ENCODE data around the gene CLDND2. TPM values are rescaled to one million over a fixed set of nuclear protein-coding genes. Genes with fewer than 3 reads are reported as not detected.

The CLDND2 gene
- polyA plus RNA-seq, 1 experiment = not detected

DNA sequence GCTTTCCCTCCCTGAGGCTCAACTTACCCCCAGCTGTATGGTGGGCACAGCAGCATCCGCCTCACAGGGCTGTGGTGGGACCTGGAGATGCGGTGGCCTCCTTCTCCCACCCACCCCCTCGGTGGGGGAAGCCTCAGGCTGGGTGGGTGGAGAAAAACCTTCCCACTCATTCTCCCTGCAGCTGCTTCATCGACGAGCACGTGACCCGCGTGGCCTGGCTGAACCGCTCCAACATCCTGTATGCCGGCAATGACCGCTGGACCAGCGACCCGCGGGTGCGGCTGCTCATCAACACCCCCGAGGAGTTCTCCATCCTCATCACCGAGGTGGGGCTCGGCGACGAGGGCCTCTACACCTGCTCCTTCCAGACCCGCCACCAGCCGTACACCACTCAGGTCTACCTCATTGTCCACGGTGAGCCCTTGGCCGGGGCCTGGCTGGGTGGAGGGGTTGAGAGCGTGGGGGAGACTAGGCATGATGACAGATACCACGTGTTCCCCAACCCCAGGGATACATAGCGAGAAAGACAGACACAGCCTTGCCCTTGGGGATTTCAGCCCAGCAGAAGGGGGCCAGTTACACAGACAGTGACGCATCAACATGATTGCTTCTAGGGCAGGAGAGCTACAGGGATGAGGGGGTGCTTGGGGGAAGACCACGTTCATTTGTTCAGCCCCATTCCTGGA is 45.2 kb downstream of the CLDND2 start:
- H3K27me3 ChIP-seq (ENCODE audit: control insufficient read depth, insufficient read depth, low read length) = peaks cover 13% of the 10 kb centered on the region
- H3K9me3 ChIP-seq (ENCODE audit: control insufficient read depth, insufficient read depth, low read length) = peaks cover 2% of the 10 kb centered on the region; the same call in 1 of the 2 replicates
- ChIA-PET POLR2A (no interaction called here), CTCF (no interaction called here)
- TF ChIP-seq, protein P1, sequence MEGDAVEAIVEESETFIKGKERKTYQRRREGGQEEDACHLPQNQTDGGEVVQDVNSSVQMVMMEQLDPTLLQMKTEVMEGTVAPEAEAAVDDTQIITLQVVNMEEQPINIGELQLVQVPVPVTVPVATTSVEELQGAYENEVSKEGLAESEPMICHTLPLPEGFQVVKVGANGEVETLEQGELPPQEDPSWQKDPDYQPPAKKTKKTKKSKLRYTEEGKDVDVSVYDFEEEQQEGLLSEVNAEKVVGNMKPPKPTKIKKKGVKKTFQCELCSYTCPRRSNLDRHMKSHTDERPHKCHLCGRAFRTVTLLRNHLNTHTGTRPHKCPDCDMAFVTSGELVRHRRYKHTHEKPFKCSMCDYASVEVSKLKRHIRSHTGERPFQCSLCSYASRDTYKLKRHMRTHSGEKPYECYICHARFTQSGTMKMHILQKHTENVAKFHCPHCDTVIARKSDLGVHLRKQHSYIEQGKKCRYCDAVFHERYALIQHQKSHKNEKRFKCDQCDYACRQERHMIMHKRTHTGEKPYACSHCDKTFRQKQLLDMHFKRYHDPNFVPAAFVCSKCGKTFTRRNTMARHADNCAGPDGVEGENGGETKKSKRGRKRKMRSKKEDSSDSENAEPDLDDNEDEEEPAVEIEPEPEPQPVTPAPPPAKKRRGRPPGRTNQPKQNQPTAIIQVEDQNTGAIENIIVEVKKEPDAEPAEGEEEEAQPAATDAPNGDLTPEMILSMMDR (IDR thresholded peaks at IDR 0.05; ENCODE audit: low read depth, low read length) = no peak
- DNase-seq (ENCODE audit: low read depth, low spot score) = no peak
- no peak overlapping the region for H3K27ac ChIP-seq (ENCODE audit: low read depth, low read length)
- no peak overlapping the region for H3K4me3 ChIP-seq (ENCODE audit: low read depth, low read length)

DNA sequence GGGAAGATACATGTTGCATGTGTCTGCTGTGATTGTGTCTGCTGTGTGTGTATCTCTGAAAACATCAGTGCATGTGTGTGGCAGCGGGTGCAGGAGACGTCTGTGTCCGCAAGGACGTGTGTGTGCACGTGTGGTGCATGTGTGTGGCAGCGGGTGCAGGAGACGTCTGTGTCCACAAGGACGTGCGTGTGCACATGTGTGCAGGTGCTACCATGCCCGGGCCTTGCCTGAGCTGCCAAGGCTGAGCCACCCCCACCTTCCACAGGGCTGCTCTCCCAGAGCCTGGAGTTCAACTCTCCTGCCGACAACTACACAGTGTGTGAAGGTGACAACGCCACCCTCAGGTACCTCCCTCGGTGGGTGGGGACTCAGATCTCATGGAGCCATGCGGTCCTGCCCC is 47.0 kb downstream of the CLDND2 start:
- Histone ChIP-seq H3K9me3 (ENCODE audit: control insufficient read depth, insufficient read depth, low read length) (no peaks in the 10 kb centered on the region; the same call in 1 of the 2 replicates), H3K27ac (ENCODE audit: low read depth, low read length) (no peak overlapping the region), H3K4me3 (ENCODE audit: low read depth, low read length) (no peak overlapping the region), H3K27me3 (ENCODE audit: control insufficient read depth, insufficient read depth, low read length) (peaks cover 4% of the 10 kb centered on the region)
- POLR2A ChIA-PET = no interaction called here
- CTCF ChIA-PET = no interaction called here
- DNase-seq (ENCODE audit: low read depth, low spot score) = no peak
- TF ChIP-seq, protein P1 (IDR thresholded peaks at IDR 0.05; ENCODE audit: low read depth, low read length) = no peak

DNA sequence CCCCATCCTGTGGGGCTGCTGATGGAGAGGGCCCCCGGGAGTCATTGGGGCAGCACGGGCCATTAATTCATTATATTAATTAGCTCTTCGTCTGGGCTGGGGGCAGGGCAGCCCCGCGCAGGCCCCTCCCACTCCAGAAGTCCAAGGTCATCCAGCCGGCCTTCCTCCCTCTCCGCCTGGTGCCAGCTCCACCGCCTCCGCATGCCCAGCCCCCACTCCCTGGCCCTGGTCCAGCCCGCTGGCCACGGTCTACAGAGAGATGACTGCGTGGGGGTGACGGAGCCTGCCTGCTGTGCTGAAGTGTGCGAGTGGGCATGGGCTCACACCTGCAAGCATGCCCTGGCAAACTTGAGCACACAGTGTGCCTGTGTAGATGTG is 48.5 kb downstream of the CLDND2 start:
- POLR2A ChIA-PET = no interaction called here
- CTCF ChIA-PET = interaction anchor here (0.5 kb wide), 1 partner anchor 106 kb away, joined by 3 read pairs; no protein-coding TSS in a partner anchor
- peaks cover 3% of the 10 kb centered on the region for H3K27me3 ChIP-seq (ENCODE audit: control insufficient read depth, insufficient read depth, low read length)
- TF ChIP-seq, protein P1 (IDR thresholded peaks at IDR 0.05; ENCODE audit: low read depth, low read length) = no peak
- no peaks in the 10 kb centered on the region; the same call in 1 of the 2 replicates for H3K9me3 ChIP-seq (ENCODE audit: control insufficient read depth, insufficient read depth, low read length)
- H3K4me3 ChIP-seq (ENCODE audit: low read depth, low read length) = no peak overlapping the region
- H3K27ac ChIP-seq (ENCODE audit: low read depth, low read length) = no peak overlapping the region
- DNase-seq (ENCODE audit: low read depth, low spot score) = no peak

DNA sequence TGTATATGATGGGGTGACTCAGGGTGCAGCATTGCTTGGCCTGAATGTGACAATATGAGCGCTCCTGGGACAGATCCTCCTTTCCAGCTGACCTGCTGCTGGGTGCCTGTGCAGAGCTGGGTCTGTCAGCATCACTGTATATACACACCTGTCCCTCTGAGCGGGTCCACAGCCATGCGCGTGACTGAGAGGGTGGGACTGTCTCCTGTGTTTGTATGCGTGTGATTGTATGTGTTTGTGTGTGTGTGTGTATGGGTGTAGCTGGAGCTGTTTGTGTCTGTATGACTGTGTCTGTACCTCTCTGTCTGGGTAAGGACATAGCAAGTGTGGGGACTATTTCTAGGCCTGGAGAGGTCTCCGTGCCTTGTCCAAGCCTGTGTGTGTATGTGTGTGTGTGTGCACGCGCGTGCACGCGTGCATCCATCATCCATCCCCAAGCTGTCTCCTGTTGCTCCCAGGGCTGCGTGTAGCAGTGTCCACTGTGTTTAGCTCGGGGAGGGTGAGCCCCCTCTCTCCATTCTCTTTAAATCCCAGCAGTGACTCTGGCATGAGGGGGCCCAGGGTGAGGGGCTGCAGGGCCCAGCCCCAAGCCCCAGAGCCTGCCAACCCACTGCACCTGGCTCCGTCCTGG is 49.0 kb downstream of the CLDND2 start:
- Histone ChIP-seq H3K27ac (ENCODE audit: low read depth, low read length) (no peak overlapping the region), H3K27me3 (ENCODE audit: control insufficient read depth, insufficient read depth, low read length) (peaks cover 3% of the 10 kb centered on the region), H3K9me3 (ENCODE audit: control insufficient read depth, insufficient read depth, low read length) (no peaks in the 10 kb centered on the region; the same call in 1 of the 2 replicates), H3K4me3 (ENCODE audit: low read depth, low read length) (no peak overlapping the region)
- CTCF ChIA-PET = interaction anchor here (0.5 kb wide), 1 partner anchor 106 kb away, joined by 3 read pairs; no protein-coding TSS in a partner anchor
- no peak for DNase-seq (ENCODE audit: low read depth, low spot score)
- POLR2A ChIA-PET = no interaction called here
- TF ChIP-seq, protein P1 (IDR thresholded peaks at IDR 0.05; ENCODE audit: low read depth, low read length) = no peak
